Ramos (cell line): ENCODE measurements around the gene PPP1R15A.
"Not testable (repeated sequence)": the region's sequence is repeated elsewhere in the genome, so short reads cannot be mapped to it uniquely, and the experiment has no call there.

Experiments used
- in situ Hi-C: fragments of 300-500 bp; cut with MboI; formaldehyde crosslinking; loops from one replicate; pipeline ENCODE4 v1.14.3; 2022; ENCODE audit warnings: low sequenced_read_pairs; ENCODE audit not compliant: unreplicated experiment

The PPP1R15A gene

GRCh38 chr19:48909424-48910077, 37.3 kb downstream of the PPP1R15A start:
- in situ Hi-C loops: not testable (repeated sequence)

- in situ Hi-C loops: no loop called here
These were observed 38.6 kb downstream of the PPP1R15A start for GRCh38 chr19:48910803-48911202.

DNA sequence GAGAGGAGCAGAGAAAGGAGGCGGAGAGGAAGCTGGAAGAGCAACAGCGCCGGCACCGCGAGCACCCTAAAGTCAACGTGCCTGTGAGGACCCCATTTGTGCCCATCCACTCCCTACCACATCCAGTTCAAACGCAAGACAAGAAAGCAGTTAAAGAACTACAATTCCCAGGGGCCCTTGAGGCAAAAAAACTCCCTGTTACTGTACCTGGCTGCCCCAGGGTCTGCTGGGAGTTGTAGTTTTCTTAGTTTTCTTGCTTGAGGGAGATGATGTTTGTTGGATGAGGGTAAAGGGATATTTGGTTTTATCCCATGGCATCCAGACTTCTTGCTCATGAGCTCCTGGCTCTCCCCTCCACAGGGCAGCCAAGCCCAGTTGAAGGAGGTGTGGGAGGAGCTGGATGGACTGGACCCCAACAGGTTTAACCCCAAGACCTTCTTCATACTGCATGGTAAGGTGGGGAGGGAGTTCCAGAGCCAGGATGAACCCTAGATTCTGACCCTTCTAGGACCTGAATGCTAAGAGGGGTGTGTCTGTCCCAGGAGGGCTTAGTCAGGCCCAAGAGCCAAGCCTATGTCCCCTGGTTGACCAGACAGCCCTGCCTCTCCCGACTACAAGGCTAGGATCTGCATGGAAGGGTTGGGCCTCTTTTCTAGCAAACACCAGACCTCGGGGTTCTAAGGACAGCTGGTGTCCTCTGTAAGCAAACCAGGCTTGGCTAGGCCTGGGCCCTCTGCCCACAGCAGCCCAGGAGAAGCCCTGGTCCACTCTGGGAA, 41.1 kb downstream of the PPP1R15A start:
- in situ Hi-C loops: no loop called here

DNA sequence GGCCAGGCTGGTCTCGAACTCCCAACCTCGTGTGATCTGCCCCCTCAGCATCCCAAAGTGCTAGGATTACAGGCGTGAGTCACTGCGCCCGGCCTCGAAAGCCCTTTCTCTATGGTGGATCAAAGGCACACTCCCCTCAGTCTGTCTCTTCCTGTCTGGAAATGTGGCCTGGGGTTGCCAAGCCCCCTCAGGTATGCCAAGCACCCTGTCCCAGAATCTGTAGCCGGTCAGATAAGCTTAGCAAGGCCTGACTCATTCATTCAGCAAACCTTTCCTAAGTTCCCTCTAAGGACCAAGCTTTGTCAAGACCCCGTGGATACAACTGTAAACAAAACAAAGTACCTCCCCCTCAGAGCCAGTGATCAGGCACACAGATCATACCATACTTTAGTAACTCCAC, 42.0 kb downstream of the PPP1R15A start:
- in situ Hi-C loops: no loop called here

DNA sequence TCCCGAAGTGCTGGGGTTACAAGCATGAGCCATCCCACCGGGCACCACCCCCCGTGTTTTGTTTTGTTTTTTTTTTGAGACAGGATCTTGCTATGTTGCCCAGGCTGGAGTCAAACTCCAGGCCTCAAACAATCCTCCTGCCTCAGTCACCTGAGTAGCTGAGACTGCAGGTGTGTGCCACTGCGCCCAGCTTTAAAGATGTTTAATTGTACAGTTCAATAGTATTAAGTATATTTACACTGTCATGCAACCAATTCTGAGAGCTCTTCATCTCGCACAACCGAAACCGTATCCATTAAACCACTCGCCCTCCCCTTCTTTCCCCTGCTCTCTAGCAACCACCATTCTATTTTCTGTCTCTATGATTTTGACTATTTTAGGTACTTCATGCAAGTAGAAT, 43.5 kb downstream of the PPP1R15A start:
- in situ Hi-C loops: no loop called here

DNA sequence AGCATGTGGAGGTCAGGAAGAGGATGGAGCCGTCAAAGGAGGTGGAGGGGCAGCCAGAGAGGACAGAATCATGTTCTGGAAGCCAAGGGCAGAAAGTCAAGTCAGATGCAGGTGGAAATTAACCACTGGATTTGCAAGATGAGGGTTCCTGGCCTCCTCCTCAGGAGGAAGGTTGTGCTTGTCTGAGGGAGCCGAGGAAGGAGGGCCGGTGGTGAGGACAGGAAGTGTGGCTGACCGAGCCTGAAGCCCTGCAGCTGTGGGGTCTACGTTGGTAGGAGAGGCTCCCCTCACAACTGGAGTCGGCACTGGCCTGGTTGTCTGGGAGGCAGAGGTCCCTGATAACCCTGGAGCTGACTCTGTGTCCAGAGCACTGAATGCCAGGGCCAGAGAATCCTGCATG, 45.9 kb downstream of the PPP1R15A start:
- in situ Hi-C loops: no loop called here

DNA sequence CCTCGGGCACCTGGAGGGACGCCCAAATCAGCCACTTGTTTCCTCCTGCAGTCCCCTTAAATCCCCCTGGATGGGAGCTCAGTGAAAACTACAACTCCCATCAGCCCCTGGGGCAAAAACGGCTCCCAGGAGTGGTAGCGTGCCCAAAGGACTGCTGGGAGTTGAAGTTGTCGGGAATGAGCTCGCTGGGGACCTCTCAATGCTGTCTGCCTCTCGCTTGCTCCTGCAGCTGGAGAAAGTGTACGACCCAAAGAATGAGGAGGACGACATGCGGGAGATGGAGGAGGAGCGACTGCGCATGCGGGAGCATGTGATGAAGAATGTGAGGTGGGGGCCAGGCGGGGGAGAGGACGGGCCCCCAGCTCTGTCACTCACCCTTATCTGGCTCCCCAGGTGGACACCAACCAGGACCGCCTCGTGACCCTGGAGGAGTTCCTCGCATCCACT, 46.6 kb downstream of the PPP1R15A start:
- in situ Hi-C loops: no loop called here

DNA sequence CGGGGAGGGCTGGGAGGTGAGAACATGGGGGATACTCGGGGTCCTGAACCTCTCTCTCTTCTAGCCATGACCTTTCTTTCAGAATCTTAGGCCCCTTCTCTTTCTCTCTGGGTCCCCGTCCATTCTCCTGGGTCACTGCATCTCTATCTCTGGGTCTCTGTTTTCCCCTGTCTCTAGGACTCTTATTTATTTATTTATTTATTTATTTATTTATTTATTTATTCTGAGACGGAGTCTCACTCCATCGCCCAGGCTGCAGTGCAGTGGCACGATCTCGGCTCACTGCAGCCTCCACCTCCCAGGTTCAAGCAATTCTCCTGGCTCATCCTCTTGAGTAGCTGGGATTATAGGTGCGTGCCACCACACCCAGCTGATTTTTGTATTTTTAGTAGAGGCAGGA, 47.0 kb downstream of the PPP1R15A start:
- in situ Hi-C loops: not testable (repeated sequence)

DNA sequence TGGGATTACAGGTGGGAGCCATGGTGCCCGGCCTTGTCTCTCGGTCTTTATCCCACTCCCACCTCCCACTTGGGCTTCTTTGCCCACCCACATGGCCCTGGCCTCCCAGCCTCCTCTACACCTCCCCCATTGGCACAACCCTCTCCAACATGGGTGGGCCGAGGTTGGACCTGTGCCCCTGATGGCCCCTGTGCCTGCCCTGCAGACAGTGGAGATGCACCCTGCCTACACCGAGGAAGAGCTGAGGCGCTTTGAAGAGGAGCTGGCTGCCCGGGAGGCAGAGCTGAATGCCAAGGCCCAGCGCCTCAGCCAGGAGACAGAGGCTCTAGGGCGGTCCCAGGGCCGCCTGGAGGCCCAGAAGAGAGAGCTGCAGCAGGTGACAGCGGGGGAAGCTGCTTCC, 48.7 kb downstream of the PPP1R15A start:
- in situ Hi-C loops: no loop called here

DNA sequence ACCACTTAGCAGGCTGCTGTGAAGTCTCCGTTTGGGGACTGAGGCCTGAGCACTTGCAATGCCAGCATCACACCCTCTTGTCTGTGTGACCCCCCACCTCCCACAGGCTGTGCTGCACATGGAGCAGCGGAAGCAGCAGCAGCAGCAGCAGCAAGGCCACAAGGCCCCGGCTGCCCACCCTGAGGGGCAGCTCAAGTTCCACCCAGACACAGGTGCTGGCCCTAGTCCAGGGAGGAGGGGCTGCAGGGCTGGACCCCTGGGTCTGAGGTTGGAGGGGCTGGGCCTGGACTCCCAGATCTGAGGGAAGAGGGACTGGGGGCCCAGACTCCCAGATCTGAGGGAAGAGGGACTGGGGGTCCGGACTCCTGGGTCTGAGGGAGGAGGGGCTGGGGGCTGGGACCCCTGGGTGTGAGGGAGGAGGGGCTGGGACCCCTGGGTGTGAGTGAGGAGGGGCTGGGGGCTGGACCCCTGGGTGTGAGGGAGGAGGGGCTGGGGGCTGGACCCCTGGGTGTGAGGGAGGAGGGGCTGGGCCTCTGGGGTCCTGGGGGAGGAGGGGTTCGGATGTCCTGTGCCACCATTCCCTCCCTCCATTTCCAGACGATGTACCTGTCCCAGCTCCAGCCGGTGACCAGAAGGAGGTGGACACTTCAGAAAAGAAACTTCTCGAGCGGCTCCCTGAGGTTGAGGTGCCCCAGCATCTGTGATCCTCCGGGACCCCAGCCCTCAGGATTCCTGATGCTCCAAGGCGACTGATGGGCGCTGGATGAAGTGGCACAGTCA, 49.7 kb downstream of the PPP1R15A start:
- in situ Hi-C loops: no loop called here

- in situ Hi-C loops: no loop called here
These were observed 50.6 kb downstream of the PPP1R15A start for GRCh38 chr19:48922548-48923490.

- in situ Hi-C loops: no loop called here
These were observed 53.1 kb downstream of the PPP1R15A start for GRCh38 chr19:48925240-48925843.
